ENCODE measurements around the gene STARD9.

- TF ChIP-seq TEAD4 (IDR thresholded peaks at IDR 0.05) (no peak), FOXM1 (IDR thresholded peaks at IDR 0.05; ENCODE audit: borderline replicate concordance, low read depth) (no peak), YY1 (IDR thresholded peaks at IDR 0.05; ENCODE audit: low read depth) (no peak), CEBPB (IDR thresholded peaks at IDR 0.05) (no peak), EGR1 (IDR thresholded peaks at IDR 0.05) (no peak), TAF1 (IDR thresholded peaks at IDR 0.05; ENCODE audit: low read depth) (no peak), TCF12 (IDR thresholded peaks at IDR 0.05; ENCODE audit: low read depth) (no peak), REST (IDR thresholded peaks at IDR 0.05; ENCODE audit: low read depth) (no peak), MAX (IDR thresholded peaks at IDR 0.05) (no peak), USF1 (IDR thresholded peaks at IDR 0.05) (no peak), EP300 (IDR thresholded peaks at IDR 0.05; ENCODE audit: borderline replicate concordance) (no peak), RAD21 (IDR thresholded peaks at IDR 0.05; ENCODE audit: low read depth) (no peak)
These were observed 90.4 kb downstream of the STARD9 start for GRCh38 chr15:42665827-42666226.
